Measurements from ENCODE around the gene CAMTA2.

Gene CAMTA2

GRCh38 chr17:4935650-4936049 lies 51.8 kb downstream of the CAMTA2 start:
- no peak overlapping the region for H3K27ac ChIP-seq (replicated peaks)
- TF ChIP-seq SPI1 (IDR thresholded peaks at IDR 0.05; ENCODE audit: borderline replicate concordance, low read depth) (no peak), POLR2AphosphoS5 (IDR thresholded peaks at IDR 0.05; ENCODE audit: low read depth) (no peak), REST (IDR thresholded peaks at IDR 0.05; ENCODE audit: insufficient replicate concordance, low read depth) (no peak), GABPA (IDR thresholded peaks at IDR 0.05; ENCODE audit: low read depth) (no peak), CTCF (IDR thresholded peaks at IDR 0.05; ENCODE audit: insufficient read depth, low read length) (no peak)
- no peak for DNase-seq (ENCODE audit: low read depth in 1 of 2, low spot score in 1 of 2)
- no peaks in the 10 kb centered on the region for H3K27me3 ChIP-seq (ENCODE audit: insufficient read depth, poor library complexity, severe bottlenecking)
- no peak overlapping the region for H3K4me3 ChIP-seq (replicated peaks; ENCODE audit: insufficient read depth, low read length)

- H3K4me3 ChIP-seq (replicated peaks; ENCODE audit: insufficient read depth, low read length), result no peak overlapping the region
- no peak overlapping the region; the same call in 1 of the 2 replicates for H3K27ac ChIP-seq (replicated peaks)
- TF ChIP-seq SPI1 (IDR thresholded peaks at IDR 0.05; ENCODE audit: borderline replicate concordance, low read depth), result no peak
- TF ChIP-seq GABPA (IDR thresholded peaks at IDR 0.05; ENCODE audit: low read depth), result no peak
- TF ChIP-seq POLR2AphosphoS5 (IDR thresholded peaks at IDR 0.05; ENCODE audit: low read depth), result peak; percentile 63
- peak in 1 of 2 experiments; percentile 57 for DNase-seq (ENCODE audit: low read depth in 1 of 2, low spot score in 1 of 2)
- no peaks in the 10 kb centered on the region for H3K27me3 ChIP-seq (ENCODE audit: insufficient read depth, poor library complexity, severe bottlenecking)
Observed at GRCh38 chr17:4934173-4934979, 53.1 kb downstream of the CAMTA2 start.

GRCh38 chr17:4933646-4934045 lies 53.8 kb downstream of the CAMTA2 start:
- no peak for DNase-seq (ENCODE audit: low read depth in 1 of 2, low spot score in 1 of 2)
- Histone ChIP-seq H3K27me3 (ENCODE audit: insufficient read depth, poor library complexity, severe bottlenecking) (no peaks in the 10 kb centered on the region), H3K27ac (replicated peaks) (no peak overlapping the region), H3K4me3 (replicated peaks; ENCODE audit: insufficient read depth, low read length) (no peak overlapping the region)
- TF ChIP-seq CTCF (IDR thresholded peaks at IDR 0.05; ENCODE audit: insufficient read depth, low read length), result no peak
- TF ChIP-seq POLR2AphosphoS5 (IDR thresholded peaks at IDR 0.05; ENCODE audit: low read depth), result no peak
- no peak for TF ChIP-seq REST (IDR thresholded peaks at IDR 0.05; ENCODE audit: insufficient replicate concordance, low read depth)
- no peak for TF ChIP-seq SPI1 (IDR thresholded peaks at IDR 0.05; ENCODE audit: borderline replicate concordance, low read depth)
- TF ChIP-seq GABPA (IDR thresholded peaks at IDR 0.05; ENCODE audit: low read depth), result no peak

GRCh38 chr17:4932756-4933155 lies 54.7 kb downstream of the CAMTA2 start:
- DNase-seq (ENCODE audit: low read depth in 1 of 2, low spot score in 1 of 2), result no peak
- Histone ChIP-seq H3K27me3 (ENCODE audit: insufficient read depth, poor library complexity, severe bottlenecking) (no peaks in the 10 kb centered on the region), H3K27ac (replicated peaks) (no peak overlapping the region), H3K4me3 (replicated peaks; ENCODE audit: insufficient read depth, low read length) (no peak overlapping the region)
- TF ChIP-seq SPI1 (IDR thresholded peaks at IDR 0.05; ENCODE audit: borderline replicate concordance, low read depth), result no peak
- no peak for TF ChIP-seq GABPA (IDR thresholded peaks at IDR 0.05; ENCODE audit: low read depth)
- no peak for TF ChIP-seq REST (IDR thresholded peaks at IDR 0.05; ENCODE audit: insufficient replicate concordance, low read depth)
- no peak for TF ChIP-seq POLR2AphosphoS5 (IDR thresholded peaks at IDR 0.05; ENCODE audit: low read depth)
- no peak for TF ChIP-seq CTCF (IDR thresholded peaks at IDR 0.05; ENCODE audit: insufficient read depth, low read length)

Data from HL-60 (cell line).